ENCODE measurements around the gene SHH.

- no peak for TF ChIP-seq CTCF (IDR thresholded peaks at IDR 0.05)
- TF ChIP-seq POLR2AphosphoS5 (IDR thresholded peaks at IDR 0.05): no peak
- no peak for TF ChIP-seq EP300 (IDR thresholded peaks at IDR 0.05)
- no peak for TF ChIP-seq POLR2A (IDR thresholded peaks at IDR 0.05)
These were observed 37.8 kb upstream of the SHH start for GRCh38 chr7:155850001-155850436.
